Measurements from ENCODE around the gene HELB. TPM values are rescaled to one million over a fixed set of nuclear protein-coding genes. Genes with fewer than 3 reads are reported as not detected.

HELB gene
- polyA plus RNA-seq (2013, experiment 1 of 2; ENCODE audit: insufficient read length), result 0.75 TPM
- polyA plus RNA-seq (2013, experiment 2 of 2; ENCODE audit: insufficient read length), result 0.78 TPM

DNA sequence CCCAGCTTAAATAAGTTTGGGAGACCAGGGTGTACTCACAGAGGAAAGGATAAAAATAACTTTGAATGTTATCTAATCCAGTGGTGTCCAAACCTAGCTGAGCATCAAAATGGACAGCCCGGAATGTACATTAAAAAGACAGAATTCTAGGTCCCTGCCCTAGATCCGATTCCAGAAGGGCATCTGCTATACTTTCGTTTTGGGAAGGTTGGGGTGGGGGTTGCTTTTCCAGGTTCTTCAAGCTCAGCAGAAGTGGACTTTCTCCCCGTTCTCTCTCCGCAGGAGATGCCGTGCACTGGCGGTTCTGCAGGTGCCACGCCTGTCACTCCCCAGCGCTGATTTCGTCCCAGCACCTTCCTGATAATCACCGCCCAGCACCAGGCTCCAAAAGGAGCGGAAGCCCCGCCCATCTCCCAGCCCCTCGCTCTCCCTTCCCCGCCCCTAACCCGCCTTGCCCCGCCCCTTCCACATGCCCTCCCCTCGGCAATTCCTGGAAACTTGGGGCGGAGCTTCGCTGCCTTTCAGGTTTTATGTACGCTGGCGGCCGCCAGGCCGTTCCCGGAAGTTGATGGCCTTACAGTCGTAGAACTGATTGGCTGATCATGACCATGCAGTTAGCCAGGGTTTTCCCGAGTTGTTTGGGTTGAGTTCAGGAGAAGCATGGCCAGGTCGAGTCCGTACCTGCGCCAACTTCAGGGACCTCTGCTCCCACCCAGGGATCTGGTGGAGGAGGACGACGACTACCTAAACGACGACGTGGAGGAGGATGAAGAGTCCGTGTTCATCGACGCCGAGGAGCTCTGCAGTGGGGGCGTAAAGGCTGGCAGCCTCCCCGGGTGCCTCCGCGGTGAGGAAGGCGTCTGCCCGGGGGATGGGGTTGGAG, at the start of gene HELB:
Gene HELB, plus strand, starts transcription at position 550 of the 883 bp plus-strand sequence. Its CDS starts 111 bp downstream, at position 661.
- peak; percentile 96 for DNase-seq

DNA sequence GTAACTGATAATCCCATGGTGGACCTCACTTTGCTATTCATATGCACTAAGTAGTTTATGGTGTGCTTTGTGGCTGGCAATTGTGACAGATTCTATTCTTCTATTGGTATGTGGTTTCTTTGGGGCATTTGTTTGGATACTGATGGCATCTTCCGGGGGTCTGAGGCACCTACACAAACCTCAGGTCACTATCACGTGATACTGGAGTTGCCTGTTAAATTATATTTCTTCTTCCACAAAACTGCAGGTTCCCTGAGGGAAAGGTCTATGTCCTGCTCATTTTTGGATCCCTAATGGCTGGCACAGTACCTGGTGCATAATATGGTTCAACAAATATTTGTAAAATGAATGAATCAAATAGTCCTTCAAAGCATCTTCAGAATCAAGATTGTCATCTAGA, 49.5 kb upstream of the HELB start:
- DNase-seq, result no peak

DNA sequence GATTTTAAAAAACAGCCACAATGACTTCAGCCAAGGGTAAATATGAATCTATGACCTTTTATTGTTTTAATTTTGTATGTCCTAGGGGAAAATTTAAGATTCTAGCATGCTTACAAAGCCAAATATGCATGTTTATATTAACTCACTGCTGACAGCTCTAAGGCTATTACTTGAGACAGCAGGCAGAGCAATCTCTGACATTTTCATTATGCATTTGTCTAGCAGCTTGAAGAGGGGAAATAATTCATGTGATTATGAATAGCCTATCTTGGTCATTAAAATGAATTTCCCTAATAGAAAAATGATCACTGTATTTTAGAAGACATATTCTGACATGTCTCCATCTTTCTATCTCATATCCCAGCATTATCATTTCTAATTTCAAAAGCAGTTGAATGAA, 46.6 kb upstream of the HELB start:
- no peak for DNase-seq

DNA sequence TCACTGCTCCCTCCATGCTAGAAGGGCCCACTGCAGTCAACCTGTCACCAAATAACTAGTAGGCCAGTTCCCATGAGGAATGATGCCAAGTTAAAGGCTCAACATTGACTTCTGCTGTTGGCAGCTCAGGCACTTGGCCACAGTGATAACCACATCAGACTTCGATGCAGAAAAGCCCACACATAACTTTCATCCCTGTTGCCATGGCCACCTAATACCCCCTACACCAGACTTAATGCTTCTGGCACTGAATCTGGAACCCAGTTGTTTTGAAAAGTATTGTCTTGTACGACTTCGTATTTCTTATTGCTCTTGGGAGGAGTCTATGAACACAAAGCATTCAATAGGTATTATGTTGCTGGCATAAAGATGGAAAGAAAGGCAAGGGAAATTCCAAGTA, 44.3 kb upstream of the HELB start:
- no peak for DNase-seq

DNA sequence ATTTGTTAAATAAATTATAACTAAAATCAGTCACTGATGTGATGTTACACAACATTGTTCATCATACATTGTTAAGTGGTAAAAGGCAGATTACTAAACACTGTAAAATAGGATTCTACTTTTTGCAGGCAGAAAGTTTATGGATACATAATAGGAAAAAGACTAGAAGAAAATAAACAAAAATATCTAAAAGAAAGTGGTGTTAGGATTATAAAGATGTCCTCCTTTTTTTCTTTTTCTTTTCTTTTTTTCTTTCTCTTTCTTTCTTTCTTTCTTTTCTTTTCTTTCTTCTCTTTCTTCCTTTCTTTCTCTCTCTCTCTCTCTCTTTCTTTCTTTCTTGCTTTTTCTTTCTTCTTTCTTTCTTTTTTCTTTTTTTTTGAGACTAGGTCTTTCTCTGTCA, 39.6 kb upstream of the HELB start:
- DNase-seq, result no peak

DNA sequence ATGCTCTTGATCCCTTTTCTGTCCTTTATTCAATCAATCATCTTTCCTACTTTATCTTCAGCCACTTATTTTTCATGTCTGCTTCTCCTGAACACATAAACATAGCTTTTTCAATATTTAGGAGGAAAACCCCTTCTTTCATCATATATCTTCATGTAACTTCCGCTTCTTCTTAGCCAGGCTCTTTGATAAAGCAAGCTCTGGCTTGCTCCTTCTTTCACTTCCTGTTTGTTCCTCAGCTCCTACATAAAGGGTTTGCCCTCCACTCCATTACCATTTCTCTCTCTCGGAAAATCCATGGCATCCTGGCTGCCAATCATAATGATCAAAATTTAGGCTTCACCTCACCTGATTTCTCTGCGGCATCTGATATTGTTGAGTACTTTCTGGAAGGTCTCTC, 33.7 kb upstream of the HELB start:
- DNase-seq, result no peak

DNA sequence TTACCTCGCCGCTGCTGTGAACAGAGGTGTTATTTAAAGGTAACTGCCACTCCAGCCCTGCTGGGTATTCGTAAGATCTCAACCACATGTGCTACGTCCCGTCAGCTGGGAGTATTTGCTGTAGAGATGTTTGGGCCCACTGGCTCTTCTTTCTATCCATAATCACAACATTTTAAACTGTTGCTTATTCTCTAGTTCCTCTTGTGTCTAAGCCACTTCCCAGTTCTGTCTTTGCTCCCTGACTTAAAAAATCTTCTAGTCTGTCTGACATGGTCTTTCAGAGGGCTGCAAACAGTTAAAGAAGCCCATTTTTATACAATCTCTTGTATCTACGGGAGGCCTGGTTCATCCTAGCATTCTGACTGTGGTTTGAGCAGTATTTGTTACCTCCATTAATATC, 33.2 kb upstream of the HELB start:
- no peak for DNase-seq

DNA sequence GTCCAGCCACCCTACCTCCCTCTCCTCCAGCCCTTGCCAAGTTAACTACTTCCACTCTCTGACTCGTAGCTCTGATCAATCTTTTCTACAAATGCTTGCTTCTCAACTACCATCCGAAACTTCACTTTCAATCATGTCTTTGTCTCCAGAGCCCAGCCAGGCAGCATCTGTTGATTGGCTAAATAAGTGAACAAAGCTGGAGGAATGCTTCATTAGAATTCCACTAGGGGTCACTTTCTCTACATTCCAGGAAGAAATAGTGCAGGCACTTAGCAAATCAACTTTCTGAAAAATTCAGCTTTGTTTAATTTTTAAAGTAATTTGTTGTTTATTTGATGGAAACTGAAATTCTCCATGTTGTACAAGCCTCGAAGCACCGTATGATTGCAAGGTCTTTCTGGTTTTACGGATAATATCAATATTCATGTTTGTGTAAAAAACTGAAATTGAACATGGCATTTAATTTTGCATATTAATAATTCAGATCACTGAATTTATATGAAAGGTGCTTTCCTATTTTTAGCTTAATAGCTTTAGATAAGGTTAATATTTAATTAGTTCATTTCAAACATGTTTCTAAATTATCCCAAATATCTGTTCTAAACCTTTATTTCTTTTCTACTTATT, 32.4 kb upstream of the HELB start:
- peak; percentile 55 for DNase-seq

DNA sequence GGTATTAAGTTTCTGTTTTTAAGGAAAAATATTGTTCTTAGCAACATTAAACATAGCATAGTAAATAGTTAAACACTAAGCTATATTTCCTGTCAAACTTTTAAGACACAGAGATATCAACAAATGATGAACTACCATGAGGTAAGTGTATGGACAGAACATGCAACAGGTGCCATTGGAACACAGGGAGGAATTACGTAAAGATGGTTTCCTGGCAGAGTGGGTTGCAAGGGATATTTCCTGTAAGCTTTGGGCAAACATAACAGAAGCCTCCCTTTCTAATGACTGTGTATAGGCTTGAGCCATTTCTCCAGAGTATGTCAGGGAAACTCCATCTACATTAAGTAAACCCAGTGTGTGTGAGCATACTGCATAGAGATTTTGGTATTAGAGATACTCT, 31.7 kb upstream of the HELB start:
- no peak for DNase-seq

DNA sequence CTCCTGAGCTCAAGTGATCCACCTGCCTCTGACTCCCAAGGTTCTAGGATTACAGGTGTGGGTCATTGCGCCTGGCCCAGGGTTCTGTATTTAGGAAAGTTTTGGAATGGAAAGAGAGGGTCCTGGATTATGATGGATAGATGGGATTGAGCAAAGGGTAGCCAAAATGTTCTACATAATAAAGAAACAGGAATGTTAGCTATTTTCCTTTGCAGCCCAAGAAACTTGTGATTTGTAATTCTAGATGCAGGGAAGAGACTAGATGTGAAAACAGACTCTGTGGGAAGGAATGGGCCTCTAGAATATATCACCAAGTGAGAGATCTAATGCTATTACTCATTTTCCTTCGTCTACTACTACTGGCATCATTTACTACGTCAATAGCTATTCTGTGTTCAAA, 29.6 kb upstream of the HELB start:
- no peak for DNase-seq

DNA sequence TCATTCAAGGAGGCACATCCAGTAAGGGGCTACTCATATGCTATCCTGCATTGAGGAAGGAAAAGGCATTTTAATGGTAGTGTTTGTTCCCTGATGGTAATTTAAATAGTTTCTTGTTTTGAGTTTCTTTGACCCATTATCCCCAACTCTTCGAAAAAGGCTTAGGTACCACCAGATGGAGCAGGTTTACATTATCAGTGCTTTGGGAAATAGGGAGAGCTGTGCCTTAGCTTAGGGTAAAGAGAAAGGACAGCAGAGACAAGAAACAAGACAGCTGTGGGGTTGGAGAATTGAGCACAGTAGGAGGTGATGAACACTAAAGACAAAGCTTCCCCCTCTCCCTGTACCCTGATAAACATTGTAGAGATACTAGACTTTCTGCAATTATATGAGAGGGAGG, 29.1 kb upstream of the HELB start:
- no peak for DNase-seq

DNA sequence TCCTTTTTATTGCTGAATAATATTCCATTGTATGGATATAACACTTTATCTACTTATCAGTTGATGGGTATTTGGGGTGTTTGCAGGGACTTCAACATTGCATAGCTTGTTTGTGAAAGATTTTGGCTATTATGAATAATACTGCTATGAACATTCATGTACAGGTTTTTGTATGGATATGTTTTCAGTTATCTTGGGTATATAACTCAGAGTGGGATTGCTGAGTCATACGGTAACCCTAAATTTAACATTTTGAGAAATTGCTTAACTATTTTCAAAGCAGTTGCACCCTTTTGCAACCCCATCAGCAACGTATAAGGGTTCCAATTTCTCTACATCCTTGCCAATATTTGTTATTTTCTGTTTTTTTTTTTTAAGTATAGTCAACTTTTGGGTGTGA, 27.3 kb upstream of the HELB start:
- DNase-seq, result no peak

DNA sequence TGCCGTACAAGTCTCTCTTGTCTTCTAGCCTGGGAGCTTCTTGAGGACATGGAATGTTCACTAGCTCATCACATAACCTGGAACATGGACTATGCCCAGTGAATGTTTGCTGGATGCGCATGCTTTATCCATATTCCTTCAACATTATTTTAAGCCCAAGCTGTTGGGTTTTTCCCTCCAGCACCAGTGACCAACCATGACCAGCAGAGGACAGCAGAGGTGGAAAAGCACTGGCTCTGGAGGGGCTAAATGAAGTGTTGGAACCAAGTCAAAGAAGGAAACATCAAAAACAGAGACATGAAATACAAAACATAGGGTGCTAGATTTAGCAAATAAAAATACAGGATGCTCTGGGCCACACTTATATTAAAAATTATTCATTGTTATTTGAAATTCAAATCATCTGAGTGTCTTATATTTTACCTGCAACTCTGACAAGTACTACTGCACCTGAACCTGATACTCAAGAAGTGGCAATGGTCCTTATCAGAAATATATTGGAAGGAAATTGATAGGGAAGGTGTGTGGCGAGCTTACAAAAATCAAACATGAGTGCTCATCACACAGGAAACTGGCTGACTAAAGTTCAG, 23.1 kb upstream of the HELB start:
- peak; percentile 32 for DNase-seq

DNA sequence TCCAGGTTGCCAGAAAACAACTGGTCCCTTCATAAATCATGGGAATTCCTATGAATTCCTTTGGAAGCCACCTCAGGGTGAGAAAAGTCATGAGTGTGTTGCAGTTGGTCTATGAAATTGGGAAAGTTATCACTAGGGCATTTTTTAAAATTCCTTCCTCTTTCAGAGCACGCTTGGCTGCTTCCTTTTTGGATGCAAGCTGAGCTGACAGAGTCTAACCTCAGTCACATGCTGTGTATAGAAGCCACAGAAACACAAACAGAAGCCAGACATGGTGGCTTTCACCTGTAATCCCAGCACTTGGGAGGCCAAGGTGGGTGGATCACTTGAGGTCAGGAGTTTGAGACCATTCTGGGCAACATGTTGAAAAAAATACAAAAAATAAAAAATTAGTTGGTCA, 21.7 kb upstream of the HELB start:
- no peak for DNase-seq

DNA sequence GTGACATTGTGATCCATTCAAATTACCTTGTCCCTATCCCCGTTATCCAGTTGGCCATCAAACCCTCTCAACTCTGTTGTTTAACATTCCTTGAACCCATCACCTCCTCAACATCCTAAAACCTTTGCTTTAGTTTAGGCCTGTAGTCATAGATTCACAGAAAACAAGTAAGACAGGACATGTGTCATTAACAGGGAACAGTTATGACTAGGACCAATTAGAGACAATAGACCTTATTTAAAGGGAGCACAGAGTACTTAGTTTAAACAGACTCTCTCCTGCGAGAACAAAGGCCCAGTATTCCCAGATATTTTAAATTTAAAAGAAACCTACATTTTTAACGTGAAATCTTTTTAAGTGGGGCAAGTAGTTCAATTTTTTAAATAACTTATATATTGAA, 20.0 kb upstream of the HELB start:
- DNase-seq, result no peak

DNA sequence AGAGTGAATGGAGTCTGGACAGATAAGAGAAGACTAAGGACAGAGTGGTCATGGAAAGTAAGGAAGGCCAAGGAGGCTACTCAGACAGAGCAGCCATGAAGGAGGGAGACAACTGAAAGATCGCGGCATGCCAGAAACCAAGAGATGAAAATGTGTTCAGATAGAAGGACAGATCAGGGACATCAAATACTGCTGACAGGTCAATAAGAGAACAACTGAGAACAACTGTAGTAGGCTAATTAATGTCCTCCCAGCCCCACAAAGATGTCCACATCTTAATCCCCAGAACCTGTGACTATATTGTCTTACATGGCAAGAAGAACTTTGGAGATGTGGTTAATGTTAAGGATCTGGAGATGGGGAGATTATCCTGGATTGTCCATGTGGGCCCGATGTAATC, 15.0 kb upstream of the HELB start:
- no peak for DNase-seq

DNA sequence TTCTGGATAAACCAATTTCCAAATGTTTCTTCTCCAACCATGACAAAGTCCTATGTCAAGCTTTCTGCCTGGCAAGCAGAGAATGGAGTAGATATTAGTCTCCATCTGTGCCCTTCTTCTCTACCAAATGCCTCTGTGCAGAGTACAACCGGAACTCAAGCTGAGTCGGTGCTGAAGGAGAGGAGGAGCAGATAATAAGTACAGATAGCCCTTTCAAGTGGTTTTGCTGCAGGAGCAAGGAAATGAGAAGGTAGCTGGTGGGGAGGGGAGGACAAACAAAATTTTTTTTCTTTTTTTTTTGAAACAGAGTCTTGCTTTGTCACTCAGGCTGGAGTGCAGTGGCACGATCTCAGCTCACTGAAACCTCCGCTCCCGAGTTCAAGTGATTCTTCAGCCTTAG, 14.2 kb upstream of the HELB start:
- no peak for DNase-seq

DNA sequence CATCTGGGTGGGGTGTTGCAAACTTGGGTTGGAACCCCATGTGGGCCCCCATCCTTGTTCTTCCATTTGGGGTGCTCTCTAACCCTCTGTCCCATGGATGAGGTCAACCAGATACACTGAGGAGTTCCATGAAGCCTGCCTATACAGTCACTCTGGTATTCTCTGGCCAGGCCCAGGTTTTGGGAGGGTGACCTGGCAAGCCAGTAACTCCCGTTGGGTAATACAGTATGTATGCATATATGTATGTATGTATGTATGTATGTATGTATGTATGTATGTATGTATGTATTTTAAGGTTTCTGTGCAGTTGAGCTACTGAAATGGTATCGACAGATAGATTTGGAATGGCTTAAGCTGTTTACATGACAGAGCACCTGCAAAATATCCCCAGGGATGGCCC, 12.8 kb upstream of the HELB start:
- no peak for DNase-seq

DNA sequence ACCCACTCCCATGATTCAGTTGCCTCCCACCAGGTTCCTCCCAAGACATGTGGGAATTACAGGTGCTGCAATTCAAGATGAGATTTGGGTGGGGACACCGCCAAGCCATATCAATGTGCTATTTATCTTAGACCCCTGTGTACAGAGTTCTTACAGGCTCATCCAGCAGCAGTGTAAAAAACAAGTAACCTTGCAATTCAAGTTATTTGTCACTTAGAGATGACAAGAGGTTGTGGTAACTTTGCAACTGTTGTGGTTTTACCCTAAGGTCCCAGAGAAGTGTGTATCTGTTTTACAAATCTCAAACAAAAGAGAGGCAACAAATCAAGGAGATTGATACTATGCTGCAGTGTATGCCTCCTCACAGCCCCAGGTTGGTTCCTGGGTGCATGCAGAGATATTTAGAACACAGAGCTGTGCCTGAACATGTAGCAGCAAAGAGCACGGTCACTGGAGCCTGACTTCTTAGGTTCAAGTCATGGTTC, 11.5 kb upstream of the HELB start:
- DNase-seq, result no peak

DNA sequence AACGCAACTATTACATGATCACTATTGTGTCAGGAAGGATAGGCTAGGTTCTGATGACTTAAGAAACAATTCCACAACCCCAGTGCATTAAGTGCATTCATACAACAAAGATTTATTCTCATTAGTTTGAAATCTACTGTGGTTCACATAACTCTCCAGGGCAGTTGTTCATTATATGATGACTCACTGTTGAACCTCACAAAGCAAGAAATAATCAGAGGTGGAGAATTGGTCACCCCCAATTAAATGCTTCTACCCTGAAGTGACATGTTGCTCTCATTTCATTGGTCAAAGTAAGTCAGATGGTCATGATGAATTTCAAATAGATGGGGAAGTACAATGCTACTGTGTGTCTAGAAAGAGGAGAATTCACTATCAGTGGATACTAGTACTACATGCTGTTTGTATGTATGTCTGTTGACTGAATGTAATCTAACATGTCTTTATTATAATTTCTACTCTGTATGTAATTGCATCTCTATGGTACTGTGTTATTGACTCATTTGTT, 6.1 kb upstream of the HELB start:
- DNase-seq, result no peak

DNA sequence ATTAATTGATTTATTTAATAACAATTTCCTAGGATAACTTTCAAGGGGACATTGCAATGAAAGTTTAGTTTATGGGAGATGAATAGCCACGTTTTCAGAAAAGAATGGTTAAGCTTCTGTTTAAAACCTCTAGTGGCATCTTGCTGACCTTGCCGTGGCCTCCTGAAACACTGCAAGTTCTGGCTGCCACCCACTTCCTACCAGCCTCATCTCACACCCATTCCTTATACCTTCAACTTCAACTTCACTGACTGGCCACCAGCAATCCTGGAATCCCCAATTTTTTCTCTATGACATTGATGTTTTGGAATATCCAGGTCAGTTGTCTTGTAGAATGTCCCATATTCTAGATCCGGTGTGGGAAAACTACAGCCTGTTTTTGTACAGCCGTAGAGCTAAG, 5.2 kb upstream of the HELB start:
- no peak for DNase-seq

DNA sequence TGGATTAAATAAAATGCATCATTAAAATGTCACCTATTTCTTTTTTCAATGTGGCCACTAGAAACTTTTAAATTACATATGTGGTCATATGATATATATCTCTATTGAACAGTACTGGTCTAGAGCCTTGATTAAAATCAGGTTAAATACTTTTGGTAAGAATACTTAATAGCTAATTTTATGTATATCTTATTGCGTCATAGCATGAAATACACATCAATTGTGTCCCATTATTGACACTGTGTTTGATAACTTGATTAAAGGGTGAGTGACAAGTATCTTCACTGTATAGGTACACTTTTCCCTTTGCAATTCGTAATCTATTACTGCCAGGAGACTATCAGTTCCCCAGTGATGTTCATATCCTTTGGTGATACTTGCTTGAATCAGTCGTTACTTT, 4.4 kb upstream of the HELB start:
- DNase-seq, result no peak

DNA sequence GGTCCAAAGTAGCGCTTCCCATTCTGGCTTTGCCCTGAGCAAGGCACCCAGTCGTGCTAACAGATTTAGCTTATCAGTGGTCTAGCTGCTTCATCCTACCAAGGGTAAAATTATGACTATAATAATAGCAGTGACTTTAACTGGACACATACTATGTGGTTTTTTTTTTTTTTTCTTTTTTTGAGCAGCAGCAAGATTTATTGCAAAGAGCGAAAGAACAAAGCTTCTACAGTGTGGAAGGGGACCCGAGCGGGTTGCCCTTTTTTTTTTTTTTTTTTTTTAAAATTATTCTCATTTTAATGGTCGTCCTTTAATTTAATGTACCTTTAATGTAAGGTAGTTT, 505 bp downstream of the HELB start:
- DNase-seq, result no peak
